SU-DHL-6 (cell line): Measurements from ENCODE around the gene STX5.

Source experiments
- H2AFZ ChIP-seq: fragments of 200-600 bp; sonication (generic); 2 replicates; pipeline ENCODE4 v1.6.1; 2014; ENCODE audit warnings: low read depth, mild to moderate bottlenecking, moderate library complexity, mixed read lengths, antibody characterized with exemption, low read length; ENCODE audit not compliant: severe bottlenecking
- H3F3A ChIP-seq: fragments of 200-600 bp; shearing (Covaris generic); 2 replicates; pipeline ENCODE4 v1.6.0; 2016; ENCODE audit warnings: antibody characterized with exemption, mild to moderate bottlenecking; ENCODE audit not compliant: insufficient read depth
- H3K27ac ChIP-seq: fragments of 200-600 bp; sonication (generic); 2 replicates; pipeline ENCODE4 v1.5.1; 2016; ENCODE audit warnings: low read depth, mild to moderate bottlenecking, low read length, moderate library complexity, mixed read lengths
- H3K27me3 ChIP-seq: fragments of 200-600 bp; sonication (generic), shearing (Covaris generic); 2 replicates; pipeline ENCODE4 v1.6.0; 2014; ENCODE audit warnings: mild to moderate bottlenecking, low read length
- H3K36me3 ChIP-seq: fragments of 200-600 bp; sonication (generic); 2 replicates; pipeline ENCODE4 v1.6.1; 2014; ENCODE audit warnings: mild to moderate bottlenecking, low read length, mixed read lengths
- H3K4me2 ChIP-seq: fragments of 300-600, 200-600 bp; shearing (Covaris generic), sonication (generic); 2 replicates; pipeline ENCODE4 v1.6.0; 2014; ENCODE audit warnings: low read length, low read depth, mild to moderate bottlenecking; ENCODE audit not compliant: poor library complexity, severe bottlenecking
- H3K4me3 ChIP-seq: fragments of 200-600 bp; sonication (generic); 2 replicates; pipeline ENCODE4 v1.5.1; 2014; ENCODE audit warnings: antibody characterized with exemption, low read length, mild to moderate bottlenecking, mixed read lengths; ENCODE audit not compliant: insufficient read depth, poor library complexity, severe bottlenecking
- H3K79me2 ChIP-seq: fragments of 200-600 bp; sonication (generic); 2 replicates; pipeline ENCODE4 v1.6.1; 2014; ENCODE audit warnings: mild to moderate bottlenecking, low read length, moderate library complexity; ENCODE audit not compliant: insufficient read depth
- H3K9ac ChIP-seq: fragments of 200-600 bp; sonication (generic); 2 replicates; pipeline ENCODE4 v1.7.0; 2014; ENCODE audit warnings: mild to moderate bottlenecking, low read length
- H3K9me2 ChIP-seq: fragments of 200-600 bp; sonication (generic); replicated peaks from 2 replicates; pipeline ENCODE4 v1.6.1; 2014; ENCODE audit warnings: low read length; ENCODE audit not compliant: insufficient read depth
- H3K9me3 ChIP-seq: fragments of 200-600 bp; sonication (generic); 2 replicates; pipeline ENCODE4 v1.6.1; 2014; ENCODE audit warnings: low read length, mixed read lengths; ENCODE audit not compliant: insufficient read depth
- H4K20me1 ChIP-seq: fragments of 200-600 bp; sonication (generic); 2 replicates; pipeline ENCODE4 v1.6.1; 2014; ENCODE audit warnings: low read depth, mild to moderate bottlenecking, antibody characterized with exemption, low read length, moderate library complexity, mixed read lengths
- EZH2phosphoT487 ChIP-seq: fragments of 200-600 bp; sonication (generic), shearing (Covaris generic); conservative IDR thresholded peaks from 2 replicates; pipeline ENCODE4 v1.6.1; 2018; ENCODE audit warnings: mild to moderate bottlenecking, antibody characterized with exemption, low read length, moderate library complexity, mixed read lengths
- TF ChIP-seq, protein P1 (sequence below): fragments of 200-600 bp; sonication (generic); IDR thresholded peaks from one replicate; pipeline ENCODE4 v1.5.1; 2017; ENCODE audit warnings: antibody characterized with exemption, mild to moderate bottlenecking, low read length, moderate library complexity; ENCODE audit not compliant: insufficient read depth, poor library complexity, severe bottlenecking

The STX5 gene

GRCh38 chr11:62804310-62805075, 27.4 kb downstream of the STX5 start:
- no peaks in the 10 kb centered on the region for H3K36me3 ChIP-seq
- H3K4me3 ChIP-seq, result peak overlapping the region; percentile 64
- H3K4me2 ChIP-seq, result peak overlapping the region; percentile 80
- no peaks in the 10 kb centered on the region for H4K20me1 ChIP-seq
- no peaks in the 10 kb centered on the region for H3K9me2 ChIP-seq
- H2AFZ ChIP-seq, result peak overlapping the region; percentile 32
- H3K27me3 ChIP-seq, result no peaks in the 10 kb centered on the region
- TF ChIP-seq EZH2phosphoT487, result no peak
- TF ChIP-seq, protein P1, sequence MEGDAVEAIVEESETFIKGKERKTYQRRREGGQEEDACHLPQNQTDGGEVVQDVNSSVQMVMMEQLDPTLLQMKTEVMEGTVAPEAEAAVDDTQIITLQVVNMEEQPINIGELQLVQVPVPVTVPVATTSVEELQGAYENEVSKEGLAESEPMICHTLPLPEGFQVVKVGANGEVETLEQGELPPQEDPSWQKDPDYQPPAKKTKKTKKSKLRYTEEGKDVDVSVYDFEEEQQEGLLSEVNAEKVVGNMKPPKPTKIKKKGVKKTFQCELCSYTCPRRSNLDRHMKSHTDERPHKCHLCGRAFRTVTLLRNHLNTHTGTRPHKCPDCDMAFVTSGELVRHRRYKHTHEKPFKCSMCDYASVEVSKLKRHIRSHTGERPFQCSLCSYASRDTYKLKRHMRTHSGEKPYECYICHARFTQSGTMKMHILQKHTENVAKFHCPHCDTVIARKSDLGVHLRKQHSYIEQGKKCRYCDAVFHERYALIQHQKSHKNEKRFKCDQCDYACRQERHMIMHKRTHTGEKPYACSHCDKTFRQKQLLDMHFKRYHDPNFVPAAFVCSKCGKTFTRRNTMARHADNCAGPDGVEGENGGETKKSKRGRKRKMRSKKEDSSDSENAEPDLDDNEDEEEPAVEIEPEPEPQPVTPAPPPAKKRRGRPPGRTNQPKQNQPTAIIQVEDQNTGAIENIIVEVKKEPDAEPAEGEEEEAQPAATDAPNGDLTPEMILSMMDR, result no peak
- 0 out of 2 replicates have a peak, but pooled peaks cover 4% of the 10 kb centered on the region for H3F3A ChIP-seq
- H3K27ac ChIP-seq, result peak overlapping the region; percentile 8; the same call in 1 of the 2 replicates
- peak overlapping the region; percentile 91 for H3K9ac ChIP-seq
- H3K9me3 ChIP-seq, result no peaks in the 10 kb centered on the region
- H3K79me2 ChIP-seq, result peaks cover 19% of the 10 kb centered on the region

GRCh38 chr11:62801071-62801470, 30.8 kb downstream of the STX5 start:
- TF ChIP-seq, protein P1, result no peak
- no peak for TF ChIP-seq EZH2phosphoT487
- H3K79me2 ChIP-seq, result peaks cover 19% of the 10 kb centered on the region
- peaks cover 2% of the 10 kb centered on the region; the same call in 1 of the 2 replicates for H3K36me3 ChIP-seq
- no peak overlapping the region for H3K4me3 ChIP-seq
- no peaks in the 10 kb centered on the region for H3F3A ChIP-seq
- no peaks in the 10 kb centered on the region for H4K20me1 ChIP-seq
- H3K4me2 ChIP-seq, result no peak overlapping the region
- H3K27ac ChIP-seq, result no peak overlapping the region
- no peaks in the 10 kb centered on the region for H3K9me2 ChIP-seq
- no peak overlapping the region for H2AFZ ChIP-seq
- no peaks in the 10 kb centered on the region for H3K27me3 ChIP-seq
- H3K9me3 ChIP-seq, result no peaks in the 10 kb centered on the region
- H3K9ac ChIP-seq, result no peak overlapping the region

GRCh38 chr11:62799486-62799885, 32.4 kb downstream of the STX5 start:
- Histone ChIP-seq H3F3A (no peaks in the 10 kb centered on the region), H4K20me1 (no peaks in the 10 kb centered on the region), H3K4me3 (no peak overlapping the region), H3K9ac (no peak overlapping the region), H3K79me2 (peaks cover 13% of the 10 kb centered on the region), H2AFZ (no peak overlapping the region), H3K27ac (no peak overlapping the region), H3K4me2 (no peak overlapping the region), H3K9me3 (no peaks in the 10 kb centered on the region), H3K36me3 (peaks cover 10% of the 10 kb centered on the region), H3K9me2 (no peaks in the 10 kb centered on the region), H3K27me3 (no peaks in the 10 kb centered on the region)
- TF ChIP-seq EZH2phosphoT487, result no peak
- TF ChIP-seq, protein P1, result no peak
